B cell (primary cell): ENCODE measurements around the gene KCNJ4.

Experiments
- CTCF ChIP-seq: fragments of 200-600 bp; IDR thresholded peaks from one replicate; pipeline ENCODE4 v1.8.0; 2022; ENCODE audit warnings: antibody characterized with exemption, mild to moderate bottlenecking
- EZH2 ChIP-seq: IDR thresholded peaks from 2 replicates; pipeline ENCODE4 v1.6.1; 2012; ENCODE audit warnings: borderline replicate concordance, low read depth, mild to moderate bottlenecking, moderate library complexity, low read length; ENCODE audit not compliant: insufficient read depth, poor library complexity, severe bottlenecking

GRCh38 chr22:38481162-38481870 lies 26.3 kb upstream of the KCNJ4 start:
- TF ChIP-seq CTCF, result no peak
- TF ChIP-seq EZH2, result no peak
